Astrocyte (in vitro differentiated cells and primary cell): ENCODE data around the gene PLAAT4.

ENCODE experiments used
- EZH2 ChIP-seq: IDR thresholded peaks from 2 replicates; pipeline ENCODE4 v1.6.1; 2012; ENCODE audit warnings: mild to moderate bottlenecking, low read length, inconsistent platforms; ENCODE audit not compliant: insufficient read depth
- TF ChIP-seq, protein P1 (sequence below): IDR thresholded peaks from 2 replicates; pipeline ENCODE4 v1.5.1; 2011; ENCODE audit warnings: low read depth, mild to moderate bottlenecking, inconsistent platforms, low read length, moderate library complexity; ENCODE audit not compliant: insufficient read depth

DNA sequence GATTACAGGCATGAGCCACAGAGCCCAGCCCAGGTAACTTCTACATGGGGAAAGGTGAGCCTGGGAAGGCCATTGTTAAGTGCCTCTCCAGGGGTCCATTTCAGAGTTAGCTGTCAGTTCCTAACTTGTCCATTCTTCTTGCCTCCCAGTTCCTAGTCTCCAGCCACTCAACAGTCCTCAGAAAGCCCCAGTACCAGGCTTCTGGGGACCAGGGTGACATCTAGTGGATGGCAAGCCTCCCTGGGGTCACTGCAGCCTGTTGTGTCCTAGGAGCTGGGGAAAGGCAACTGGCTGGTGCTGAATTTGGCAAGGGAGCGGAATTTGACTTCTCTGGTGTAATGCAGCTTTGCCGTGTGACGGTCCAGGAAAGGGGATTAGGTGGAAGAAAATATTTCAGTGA is 28.6 kb upstream of the PLAAT4 start:
- TF ChIP-seq, protein P1, sequence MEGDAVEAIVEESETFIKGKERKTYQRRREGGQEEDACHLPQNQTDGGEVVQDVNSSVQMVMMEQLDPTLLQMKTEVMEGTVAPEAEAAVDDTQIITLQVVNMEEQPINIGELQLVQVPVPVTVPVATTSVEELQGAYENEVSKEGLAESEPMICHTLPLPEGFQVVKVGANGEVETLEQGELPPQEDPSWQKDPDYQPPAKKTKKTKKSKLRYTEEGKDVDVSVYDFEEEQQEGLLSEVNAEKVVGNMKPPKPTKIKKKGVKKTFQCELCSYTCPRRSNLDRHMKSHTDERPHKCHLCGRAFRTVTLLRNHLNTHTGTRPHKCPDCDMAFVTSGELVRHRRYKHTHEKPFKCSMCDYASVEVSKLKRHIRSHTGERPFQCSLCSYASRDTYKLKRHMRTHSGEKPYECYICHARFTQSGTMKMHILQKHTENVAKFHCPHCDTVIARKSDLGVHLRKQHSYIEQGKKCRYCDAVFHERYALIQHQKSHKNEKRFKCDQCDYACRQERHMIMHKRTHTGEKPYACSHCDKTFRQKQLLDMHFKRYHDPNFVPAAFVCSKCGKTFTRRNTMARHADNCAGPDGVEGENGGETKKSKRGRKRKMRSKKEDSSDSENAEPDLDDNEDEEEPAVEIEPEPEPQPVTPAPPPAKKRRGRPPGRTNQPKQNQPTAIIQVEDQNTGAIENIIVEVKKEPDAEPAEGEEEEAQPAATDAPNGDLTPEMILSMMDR: no peak
- no peak for TF ChIP-seq EZH2
